ENCODE results near the gene PTPRM. TPM values are rescaled to one million over a fixed set of nuclear protein-coding genes. Genes with fewer than 3 reads are reported as not detected.

PTPRM gene
- total and polyA plus RNA-seq, 4 donors = 61.1 to 146 (median 87.5) TPM

DNA sequence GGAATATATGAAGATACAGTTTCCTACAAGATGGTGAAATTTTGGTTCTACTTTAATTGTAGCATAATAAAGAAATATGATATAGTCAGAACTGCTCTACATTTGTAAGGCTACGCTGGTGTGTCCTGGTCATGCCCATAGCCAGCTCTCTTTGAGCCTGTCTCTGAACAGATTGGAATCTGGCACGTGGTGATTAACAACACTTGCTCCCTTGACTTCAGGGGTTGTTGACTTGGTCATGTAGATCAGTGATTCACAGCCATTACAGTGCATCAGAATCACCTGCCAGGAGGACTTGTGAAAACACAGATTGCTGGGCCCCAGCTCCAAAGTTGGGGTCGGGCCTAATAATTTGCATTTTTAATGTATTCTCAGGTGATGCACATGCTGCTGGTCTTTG, 80.4 kb downstream of the PTPRM start:
- ATAC-seq (ENCODE audit: insufficient read depth, low FRiP score) (no peak), DNase-seq (no peak)
- no peak overlapping the region for H3K27ac ChIP-seq (ENCODE audit: low read depth in 1 of 2, low read length in 1 of 2)
- H3K9me3 ChIP-seq (ENCODE audit: control insufficient read depth in 4 of 4, insufficient read depth in 3 of 4, low read length in 3 of 4) = peaks cover 0 to 9% (median 0%) of the 10 kb centered on the region in 4 donors
- 89 to 93% methylated on average over 3 of the region's 3 CpGs for WGBS, 2 donors
- H3K27me3 ChIP-seq (ENCODE audit: control insufficient read depth in 3 of 3, insufficient read depth in 3 of 3, low read length in 2 of 3) = no peaks in the 10 kb centered on the region
- H3K36me3 ChIP-seq (ENCODE audit: control insufficient read depth in 4 of 4, insufficient read depth in 4 of 4, low read length in 4 of 4) = peaks cover 0 to 5% (median 0%) of the 10 kb centered on the region in 4 donors
- TF ChIP-seq CTCF (IDR thresholded peaks at IDR 0.05; ENCODE audit: control extremely low read depth, extremely low read depth) = no peak
- H3K4me3 ChIP-seq = no peak overlapping the region
- H3K9ac ChIP-seq (ENCODE audit: insufficient read depth in 1 of 2, low read length in 2 of 2) = no peak overlapping the region
- peaks cover 0 to 27% (median 0%) of the 10 kb centered on the region in 5 donors for H3K4me1 ChIP-seq (ENCODE audit: control insufficient read depth in 5 of 5, insufficient read depth in 5 of 5, low read length in 5 of 5)

- DNase-seq = peak in 2 of 3 donors; percentile 31 to 58
- no peak for TF ChIP-seq CTCF (IDR thresholded peaks at IDR 0.05; ENCODE audit: control extremely low read depth, extremely low read depth)
- no peak for ATAC-seq (ENCODE audit: insufficient read depth, low FRiP score)
- no peak overlapping the region for H3K9ac ChIP-seq (ENCODE audit: insufficient read depth in 1 of 2, low read length in 2 of 2)
- peak overlapping the region in 1 of 2 donors; percentile 91 for H3K27ac ChIP-seq (ENCODE audit: low read depth in 1 of 2, low read length in 1 of 2)
- H3K27me3 ChIP-seq (ENCODE audit: control insufficient read depth in 3 of 3, insufficient read depth in 3 of 3, low read length in 2 of 3) = no peaks in the 10 kb centered on the region
- H3K9me3 ChIP-seq (ENCODE audit: control insufficient read depth in 4 of 4, insufficient read depth in 3 of 4, low read length in 3 of 4) = peaks cover 0 to 3% (median 0%) of the 10 kb centered on the region in 4 donors
- no peaks in the 10 kb centered on the region for H3K36me3 ChIP-seq (ENCODE audit: control insufficient read depth in 4 of 4, insufficient read depth in 4 of 4, low read length in 4 of 4)
- peaks cover 0 to 34% (median 2%) of the 10 kb centered on the region in 5 donors for H3K4me1 ChIP-seq (ENCODE audit: control insufficient read depth in 5 of 5, insufficient read depth in 5 of 5, low read length in 5 of 5)
- WGBS, 2 donors = 71 to 82% methylated on average over 6 of the region's 6 CpGs
- no peak overlapping the region for H3K4me3 ChIP-seq
Measured at GRCh38 chr18:7657050-7657449, 89.9 kb downstream of the PTPRM start.

GRCh38 chr18:7657937-7658336, 90.8 kb downstream of the PTPRM start:
- Histone ChIP-seq H3K9ac (ENCODE audit: insufficient read depth in 1 of 2, low read length in 2 of 2) (no peak overlapping the region), H3K27ac (ENCODE audit: low read depth in 1 of 2, low read length in 1 of 2) (peak overlapping the region in 1 of 2 donors; percentile 62), H3K36me3 (ENCODE audit: control insufficient read depth in 4 of 4, insufficient read depth in 4 of 4, low read length in 4 of 4) (peaks cover 0 to under 1% (median 0%) of the 10 kb centered on the region in 4 donors), H3K27me3 (ENCODE audit: control insufficient read depth in 3 of 3, insufficient read depth in 3 of 3, low read length in 2 of 3) (no peaks in the 10 kb centered on the region), H3K4me1 (ENCODE audit: control insufficient read depth in 5 of 5, insufficient read depth in 5 of 5, low read length in 5 of 5) (peaks cover 0 to 34% (median 4%) of the 10 kb centered on the region in 5 donors), H3K9me3 (ENCODE audit: control insufficient read depth in 4 of 4, insufficient read depth in 3 of 4, low read length in 3 of 4) (peaks cover 0 to 3% (median 0%) of the 10 kb centered on the region in 4 donors), H3K4me3 (no peak overlapping the region)
- WGBS, 2 donors = 91 to 95% methylated on average over 2 of the region's 2 CpGs
- no peak for ATAC-seq (ENCODE audit: insufficient read depth, low FRiP score)
- DNase-seq = no peak
- no peak for TF ChIP-seq CTCF (IDR thresholded peaks at IDR 0.05; ENCODE audit: control extremely low read depth, extremely low read depth)

GRCh38 chr18:7658701-7659100, 91.6 kb downstream of the PTPRM start:
- DNase-seq (no peak), ATAC-seq (ENCODE audit: insufficient read depth, low FRiP score) (no peak)
- peaks cover 0 to 3% (median 0%) of the 10 kb centered on the region in 4 donors for H3K9me3 ChIP-seq (ENCODE audit: control insufficient read depth in 4 of 4, insufficient read depth in 3 of 4, low read length in 3 of 4)
- no peak overlapping the region for H3K9ac ChIP-seq (ENCODE audit: insufficient read depth in 1 of 2, low read length in 2 of 2)
- 87 to 93% methylated on average over 1 of the region's 1 CpG for WGBS, 2 donors
- no peak overlapping the region for H3K4me3 ChIP-seq
- H3K27me3 ChIP-seq (ENCODE audit: control insufficient read depth in 3 of 3, insufficient read depth in 3 of 3, low read length in 2 of 3) = no peaks in the 10 kb centered on the region
- H3K27ac ChIP-seq (ENCODE audit: low read depth in 1 of 2, low read length in 1 of 2) = peak overlapping the region in 1 of 2 donors; percentile 55
- H3K4me1 ChIP-seq (ENCODE audit: control insufficient read depth in 5 of 5, insufficient read depth in 5 of 5, low read length in 5 of 5) = peaks cover 0 to 38% (median 5%) of the 10 kb centered on the region in 5 donors
- peaks cover 0 to 4% (median 0%) of the 10 kb centered on the region in 4 donors for H3K36me3 ChIP-seq (ENCODE audit: control insufficient read depth in 4 of 4, insufficient read depth in 4 of 4, low read length in 4 of 4)
- TF ChIP-seq CTCF (IDR thresholded peaks at IDR 0.05; ENCODE audit: control extremely low read depth, extremely low read depth) = no peak

All from lung (tissue), 12 donors.